Testis (tissue), 5 donors: ENCODE results near the gene PCK1. TPM values are rescaled to one million over a fixed set of nuclear protein-coding genes. Genes with fewer than 3 reads are reported as not detected.
"Not testable (repeated sequence)": the region's sequence is repeated elsewhere in the genome, so short reads cannot be mapped to it uniquely, and the experiment has no call there.

Source experiments
- DNase-seq: peaks from one replicate; pipeline ENCODE4 v3.0.0-alpha.2; 2019
- H3K27ac ChIP-seq, 2 donors: fragments of 200-600 bp; sonication (generic); one replicate each; pipeline ENCODE4 v1.5.1; 2019
- H3K27me3 ChIP-seq: fragments of 200-600 bp; sonication (generic); one replicate; pipeline ENCODE4 v1.5.1; 2019
- H3K36me3 ChIP-seq: fragments of 200-600 bp; sonication (generic); one replicate; pipeline ENCODE4 v1.5.1; 2017; ENCODE audit warnings: low read depth; ENCODE audit errors: missing control alignments
- H3K4me1 ChIP-seq: fragments of 200-600 bp; sonication (generic); one replicate; pipeline ENCODE4 v1.5.1; 2019
- H3K4me3 ChIP-seq, 2 donors: fragments of 200-600 bp; sonication (generic); one replicate each; pipeline ENCODE4 v1.5.1; 2017 to 2019
- H3K9me3 ChIP-seq: fragments of 200-600 bp; sonication (generic); one replicate; pipeline ENCODE4 v1.5.1; 2017
- CTCF ChIP-seq, 3 experiments: fragments of 450-650 bp in 2 of 3; fragments of 200-600 bp in 1 of 3; sonication (generic) in 1 of 3; IDR thresholded peaks; one replicate each; pipeline ENCODE4 v1.5.1; 2016 to 2019; ENCODE audit warnings: antibody characterized with exemption in 3 of 3, mild to moderate bottlenecking in 2 of 3, moderate library complexity in 1 of 3
- POLR2A ChIP-seq: fragments of 450-650 bp; IDR thresholded peaks from one replicate; pipeline ENCODE4 v1.6.1; 2017; ENCODE audit warnings: antibody characterized with exemption, mild to moderate bottlenecking, moderate library complexity
- WGBS, 2 donors: methylation state at CpG; one replicate each; pipeline ENCODE4 v1.1.5; 2018; 5-methylcytosine and 5-hydroxymethylcytosine counted together
- intact Hi-C: fragments of 100-400 bp; cut with DNase I; formaldehyde crosslinking; loops from one replicate; pipeline ENCODE4 v1.15.1; 2023; ENCODE audit warnings: low total_unique reads
- long read RNA-seq, 2 donors: transcript quantifications; one replicate each; lab custom pipeline, GENCODE V29; 2026
- polyA plus RNA-seq: library from polyadenylated mRNA; stranded (reverse); fragments of 350-450 nt; fragmentation: Illumina TruSeq; extraction: RNeasy Lipid Tissue Mini Kit (QIAGEN cat#74804); gene quantifications from one replicate; pipeline ENCODE4 v1.2.3, GENCODE V29; 2014; ENCODE audit warnings: low read depth, low replicate concordance; ENCODE audit not compliant: insufficient read depth
- total RNA-seq, 2 donors: library from RNA; depleted of rRNA; stranded (reverse); fragments of >200 nt; gene quantifications; one replicate each; pipeline ENCODE4 v1.2.3, GENCODE V29; 2016

Gene PCK1
- total RNA-seq: 1 to 10 TPM in 1 of 2 donors, under 1 TPM in 1; 0.19 to 3.1 TPM
- polyA plus RNA-seq: 0.88 TPM
- long read RNA-seq, donor 1: 0 reads
- long read RNA-seq, donor 2: 0 reads

GRCh38 chr20:57560554-57561355 is at the start of gene PCK1:
TSS of gene PCK1 (plus strand) at chr20:57561110. CDS start at chr20:57561412, 302 bp downstream.
- peak; percentile 82 for DNase-seq
- Histone ChIP-seq H3K27ac (no peak within 1 kb of the TSS), H3K27me3 (no peaks in the 10 kb centered on the region), H3K36me3 (no peaks in the 10 kb centered on the region), H3K9me3 (no peaks in the 10 kb centered on the region), H3K4me1 (peaks cover 6% of the 10 kb centered on the region), H3K4me3 (no peak within 1 kb of the TSS)
- intact Hi-C loops: no loop called here
- 52 to 57% methylated on average over 14 of the region's 14 CpGs for WGBS, 2 donors
- TF ChIP-seq POLR2A: no peak
- no peak for TF ChIP-seq CTCF (IDR thresholded peaks at IDR 0.05)

GRCh38 chr20:57511709-57512108 is 49.2 kb upstream of the PCK1 start:
- H3K4me1 ChIP-seq, H3K27me3 ChIP-seq, H3K4me3 ChIP-seq, H3K36me3 ChIP-seq, DNase-seq, H3K9me3 ChIP-seq, H3K27ac ChIP-seq: not testable (repeated sequence)
- WGBS, 2 donors: 90 to 93% methylated on average over 7 of the region's 7 CpGs
- intact Hi-C loops: loop anchor here (5.0 kb wide), 1 partner anchor 81 kb away; no protein-coding TSS in a partner anchor

- intact Hi-C loops: loop anchor here (5.0 kb wide), 1 partner anchor 80 kb away; no protein-coding TSS in a partner anchor
Measured at GRCh38 chr20:57512432-57512831, 48.5 kb upstream of the PCK1 start.

GRCh38 chr20:57513199-57513598 is 47.7 kb upstream of the PCK1 start:
- TF ChIP-seq CTCF (IDR thresholded peaks at IDR 0.05) (no peak), POLR2A (no peak)
- Histone ChIP-seq H3K27me3 (no peaks in the 10 kb centered on the region), H3K36me3 (no peaks in the 10 kb centered on the region), H3K9me3 (no peaks in the 10 kb centered on the region), H3K27ac (no peak overlapping the region), H3K4me1 (no peaks in the 10 kb centered on the region), H3K4me3 (no peak overlapping the region)
- intact Hi-C loops: loop anchor here (5.0 kb wide), 1 partner anchor 79 kb away; no protein-coding TSS in a partner anchor
- DNase-seq: no peak
- 84 to 90% methylated on average over 1 of the region's 1 CpG for WGBS, 2 donors

More at GRCh38 chr20:57512432-57512831, 48.5 kb upstream of the PCK1 start:
- TF ChIP-seq CTCF (IDR thresholded peaks at IDR 0.05) (no peak), POLR2A (no peak)
- DNase-seq: no peak
- WGBS, 2 donors: 90 to 92% methylated on average over 5 of the region's 5 CpGs
- H3K36me3 ChIP-seq: no peaks in the 10 kb centered on the region
- H3K4me1 ChIP-seq: no peaks in the 10 kb centered on the region
- no peaks in the 10 kb centered on the region for H3K9me3 ChIP-seq
- H3K27ac ChIP-seq: no peak overlapping the region
- H3K4me3 ChIP-seq: no peak overlapping the region
- H3K27me3 ChIP-seq: no peaks in the 10 kb centered on the region

- H3K4me3 ChIP-seq: no peak overlapping the region
- no peaks in the 10 kb centered on the region for H3K27me3 ChIP-seq
- H3K36me3 ChIP-seq: no peaks in the 10 kb centered on the region
- intact Hi-C loops: loop anchor here (5.0 kb wide), 1 partner anchor 78 kb away; no protein-coding TSS in a partner anchor
- no peak overlapping the region for H3K27ac ChIP-seq
- TF ChIP-seq POLR2A (no peak), CTCF (IDR thresholded peaks at IDR 0.05) (peak; percentile 71 to 78 (median 75))
- 52 to 72% methylated on average over 11 to 17 of the region's 17 CpGs for WGBS, 2 donors
- H3K9me3 ChIP-seq: no peaks in the 10 kb centered on the region
- H3K4me1 ChIP-seq: no peaks in the 10 kb centered on the region
- DNase-seq: peak; percentile 78
Measured at GRCh38 chr20:57514273-57514751, 46.6 kb upstream of the PCK1 start.
